Keratinocyte (primary cell): ENCODE measurements around the gene SCN9A.

Experiments used
- CTCF ChIP-seq, 3 experiments: IDR thresholded peaks in 1 of 3; conservative IDR thresholded peaks in 1 of 3; optimal IDR thresholded peaks in 1 of 3; 2 replicates in 2 of 3; 3 replicates in 1 of 3; pipeline versions ENCODE3 to v1.5.1; 2011; ENCODE audit warnings: low read length in 3 of 3, mild to moderate bottlenecking in 3 of 3, moderate library complexity in 2 of 3, control low read depth in 1 of 3, inconsistent platforms in 1 of 3; ENCODE audit not compliant: insufficient read depth in 2 of 3; ENCODE audit errors: extremely low read depth in 1 of 3
- EZH2 ChIP-seq: IDR thresholded peaks from one replicate; pipeline ENCODE4 v1.6.1; 2012; ENCODE audit warnings: inconsistent platforms, mild to moderate bottlenecking, low read length, moderate library complexity

GRCh38 chr2:166293984-166294383 lies 81.8 kb downstream of the SCN9A start:
- TF ChIP-seq CTCF (optimal IDR thresholded peaks at IDR 0.05 in 1 of 3, IDR thresholded peaks at IDR 0.05 in 1 of 3, conservative IDR thresholded peaks at IDR 0.05 in 1 of 3; ENCODE audit: extremely low read depth in 1 of 3, insufficient read depth in 2 of 3, low read length in 3 of 3) (no peak), EZH2 (no peak)
